Heart right ventricle (tissue), 16 donors: ENCODE measurements around the gene MAPK8IP2. TPM values are rescaled to one million over a fixed set of nuclear protein-coding genes. Genes with fewer than 3 reads are reported as not detected.

Source experiments
- ATAC-seq, 8 donors: fragments of 200-7000 bp; cut with Tn5 transposase; one replicate each; pipeline ENCODE4 v1.9.1; 2020; ENCODE audit warnings: mild to moderate bottlenecking in 8 of 8, moderate library complexity in 8 of 8, moderate number of reproducible peaks in 1 of 8
- DNase-seq, 2 donors: peaks; one replicate each; pipeline ENCODE4 v3.0.0-alpha.2; 2020
- H3K27ac ChIP-seq, 10 donors: fragments of 200-600 bp; sonication (generic) in 2 of 10; one replicate each; pipeline versions ENCODE4 v1.5.0 to v1.8.0; 2020 to 2022; ENCODE audit warnings: mild to moderate bottlenecking in 3 of 10
- H3K27me3 ChIP-seq, 7 donors: fragments of 200-600 bp; one replicate each; pipeline ENCODE4 v1.8.0; 2021 to 2022; ENCODE audit warnings: mild to moderate bottlenecking in 2 of 7
- H3K36me3 ChIP-seq, 9 donors: fragments of 200-600 bp; sonication (generic) in 1 of 9; one replicate each; pipeline versions ENCODE4 v1.5.0 to v1.8.0; 2020 to 2022; ENCODE audit warnings: mild to moderate bottlenecking in 2 of 9
- H3K4me1 ChIP-seq, 9 donors: fragments of 200-600 bp; sonication (generic) in 1 of 9; one replicate each; pipeline versions ENCODE4 v1.5.0 to v1.8.0; 2020 to 2022; ENCODE audit warnings: mild to moderate bottlenecking in 4 of 9
- H3K4me3 ChIP-seq, 10 donors: fragments of 200-600 bp; sonication (generic) in 2 of 10; one replicate each; pipeline versions ENCODE4 v1.5.0 to v1.8.0; 2020 to 2022; ENCODE audit warnings: mild to moderate bottlenecking in 7 of 10, moderate library complexity in 2 of 10
- H3K9me3 ChIP-seq, 11 donors: fragments of 200-600 bp in 10 of 11; sonication (generic) in 2 of 11; one replicate each; pipeline versions ENCODE4 v1.5.0 to v1.8.0; 2013 to 2022; ENCODE audit warnings: mild to moderate bottlenecking in 2 of 11, control low read depth in 1 of 11, moderate library complexity in 1 of 11
- CTCF ChIP-seq, 9 donors: fragments of 200-600 bp; sonication (generic) in 2 of 9; IDR thresholded peaks; one replicate each; pipeline versions ENCODE4 v1.5.0 to v1.8.0; 2021 to 2022; ENCODE audit warnings: antibody characterized with exemption in 9 of 9, mild to moderate bottlenecking in 5 of 9, moderate library complexity in 1 of 9
- WGBS, 2 donors: extraction: QIAGEN DNeasy Blood & Tissue Kit; methylation state at CpG; one replicate each; pipeline ENCODE4 v1.1.7; 2013; ENCODE audit warnings: inconsistent platforms in 1 of 2; 5-methylcytosine and 5-hydroxymethylcytosine counted together
- intact Hi-C, 10 donors: fragments of 100-400 bp; cut with DNase I; formaldehyde crosslinking; loops; one replicate each; pipeline versions ENCODE4 v1.11.1 to v1.14.2; 2022
- polyA plus RNA-seq, 2 donors: library from polyadenylated mRNA; stranded (reverse); fragments of 200-250 nt; gene quantifications; one replicate each; pipeline ENCODE4 v1.2.3, GENCODE V29; 2013
- total RNA-seq, 10 donors: library from RNA; stranded (reverse); fragmentation: NEBNext Ultra II Directional in 3 of 10; extraction: Animal tissue kit (Norgen Biotek cat#: 25700) in 3 of 10; gene quantifications; one replicate each; pipeline versions ENCODE4 v1.2.1 to v1.2.4, GENCODE V29; 2021 to 2023
- donor health status: Arrhythmogenic right ventricular cardiomyopathy.
- donor health status: ischemic (EF 13 %, LVEDD 7.1; RV severe dilation, severe dysfunction).
- donor health status: healthy with polysubstance abuse.
- donor health status: DM: no; HTN: yes; CAD: no.
- donor health status: DM: no; HTN: no; CAD: no.
- donor health status: ischemic (EF 25% LVEDD 6.9; RV normal size, moderate dysfunction).
- donor health status: ischemic (EF 25% LVEDD 5.7; RV mildly dilated, moderate dysfunction).
- donor health status: healthy.
- donor health status: DM: yes; HTN: yes; CAD: no.
- donor health status: Ischemic cardiomyopathy.
- donor health status: ischemic (EF 35%, LVEDD 5.7; RV mildly dilated, moderate dysfunction).
- donor health status: nonischemic (EF 11% LVEDD 7.7; RV severe dilation, severe dysfunction).
- donor health status: DM: yes; HTN: yes; CAD: no.
- donor health status: PGD.
- donor health status: ischemic (EF 29% LVEDD 5.4; RV normal size, mild dysfunction).
- donor health status: nonischemic (EF 23%, LVEDD 6.1; RV moderate dilation, normal function).

MAPK8IP2 gene
- total and polyA plus RNA-seq, 12 donors = 0.08 to 0.52 (median 0.27) TPM

GRCh38 chr22:50563413-50564160 is 37.0 kb upstream of the MAPK8IP2 start:
- Histone ChIP-seq H3K4me3 (peak overlapping the region; percentile 44 to 87 (median 65)), H3K27ac (peak overlapping the region; percentile 47 to 91 (median 86)), H3K9me3 (no peaks in the 10 kb centered on the region), H3K36me3 (peaks cover 0 to 16% (median 7%) of the 10 kb centered on the region in 9 donors), H3K27me3 (no peaks in the 10 kb centered on the region), H3K4me1 (peaks cover 0 to 20% (median 7%) of the 10 kb centered on the region in 9 donors)
- WGBS, 2 donors = 22 to 30% methylated on average over 17 of the region's 17 CpGs
- intact Hi-C loops = loop anchor here in 2 of 10 donors (2.0 to 5.0 kb wide), 2 partner anchors 19 to 36 kb away; partner anchors contain the start of genes CHKB (in 1 of the 2) and SCO2 (in 1 of the 2)
- ATAC-seq (peak; percentile 8 to 61 (median 50)), DNase-seq (no peak)
- no peak for TF ChIP-seq CTCF (IDR thresholded peaks at IDR 0.05)

GRCh38 chr22:50564289-50564688 is 36.3 kb upstream of the MAPK8IP2 start:
- Histone ChIP-seq H3K27me3 (no peaks in the 10 kb centered on the region), H3K27ac (peak overlapping the region in 9 of 10 donors; percentile 80 to 91 (median 87)), H3K36me3 (peaks cover 0 to 23% (median 10%) of the 10 kb centered on the region in 9 donors), H3K4me3 (peak overlapping the region in 1 of 10 donors; percentile 87), H3K9me3 (no peaks in the 10 kb centered on the region), H3K4me1 (peaks cover 0 to 20% (median 7%) of the 10 kb centered on the region in 9 donors)
- intact Hi-C loops = loop anchor here in 1 of 10 donors (5.0 kb wide), 1 partner anchor 37 kb away; the partner anchor contains the start of gene SCO2
- DNase-seq = no peak
- no peak for TF ChIP-seq CTCF (IDR thresholded peaks at IDR 0.05)
- WGBS, 2 donors = 85 to 88% methylated on average over 11 of the region's 11 CpGs
- peak in 1 of 8 donors; percentile 7 for ATAC-seq

GRCh38 chr22:50567721-50568252 is 32.8 kb upstream of the MAPK8IP2 start:
- no peak for DNase-seq
- Histone ChIP-seq H3K27me3 (no peaks in the 10 kb centered on the region), H3K4me3 (no peak overlapping the region), H3K4me1 (peaks cover 0 to 26% (median 9%) of the 10 kb centered on the region in 9 donors), H3K36me3 (peaks cover 0 to 58% (median 14%) of the 10 kb centered on the region in 9 donors), H3K27ac (no peak overlapping the region), H3K9me3 (no peaks in the 10 kb centered on the region)
- WGBS, 2 donors = 89 to 92% methylated on average over 7 of the region's 7 CpGs
- TF ChIP-seq CTCF (IDR thresholded peaks at IDR 0.05) = no peak
- intact Hi-C loops = no loop called here
- ATAC-seq = no peak

- Histone ChIP-seq H3K36me3 (peaks cover 0 to 67% (median 14%) of the 10 kb centered on the region in 9 donors), H3K4me1 (peaks cover 0 to 20% (median 5%) of the 10 kb centered on the region in 9 donors), H3K9me3 (no peaks in the 10 kb centered on the region), H3K4me3 (no peak overlapping the region), H3K27ac (peak overlapping the region in 2 of 10 donors; percentile 31 to 37), H3K27me3 (no peaks in the 10 kb centered on the region)
- ATAC-seq (peak in 4 of 8 donors; percentile 7 to 31 (median 14)), DNase-seq (no peak)
- no peak for TF ChIP-seq CTCF (IDR thresholded peaks at IDR 0.05)
- 72 to 82% methylated on average over 7 of the region's 7 CpGs for WGBS, 2 donors
- intact Hi-C loops = no loop called here
These were observed 32.0 kb upstream of the MAPK8IP2 start for GRCh38 chr22:50568626-50569025.
